Gastroesophageal sphincter (tissue), 3 donors: ENCODE results near the gene IQCM.

Source experiments
- CTCF ChIP-seq, 4 experiments: fragments of 200-600 bp in 2 of 4; fragments of 450-650 bp in 2 of 4; sonication (generic) in 1 of 4; IDR thresholded peaks; one replicate each; pipeline ENCODE4 v1.5.1; 2017 to 2019; ENCODE audit warnings: antibody characterized with exemption in 4 of 4, mild to moderate bottlenecking in 2 of 4, moderate library complexity in 2 of 4
- POLR2A ChIP-seq, 2 donors: fragments of 450-650 bp; IDR thresholded peaks; one replicate each; pipeline ENCODE4 v1.6.1; 2017; ENCODE audit warnings: antibody characterized with exemption in 2 of 2, mild to moderate bottlenecking in 2 of 2, moderate library complexity in 1 of 2
- POLR2AphosphoS5 ChIP-seq: sonication (generic); formaldehyde crosslinking; IDR thresholded peaks from one replicate; pipeline ENCODE4 v1.6.1; 2017; ENCODE audit warnings: antibody characterized with exemption

DNA sequence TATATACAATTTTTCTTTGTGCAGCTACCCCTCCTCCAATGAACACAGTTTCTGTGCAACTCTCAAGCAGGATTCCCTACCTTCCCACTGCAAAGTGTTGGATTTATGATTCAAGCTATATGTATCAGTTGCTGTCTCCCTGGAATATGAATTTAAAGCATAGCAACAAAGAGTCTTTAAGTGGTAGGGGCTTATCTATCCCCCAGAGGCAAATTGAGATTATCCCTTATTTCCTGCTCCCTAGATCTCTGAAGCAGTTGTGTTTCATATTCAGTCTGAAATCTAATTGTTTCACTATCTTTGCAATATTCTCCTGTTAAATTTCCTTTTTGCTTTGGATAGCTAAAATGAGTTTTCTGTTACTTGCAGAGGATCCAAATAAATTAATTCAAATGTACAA is 263.0 kb downstream of the IQCM start:
- no peak for TF ChIP-seq CTCF (IDR thresholded peaks at IDR 0.05)
- no peak for TF ChIP-seq POLR2A (IDR thresholded peaks at IDR 0.05)
- TF ChIP-seq POLR2AphosphoS5: no peak
